ENCODE measurements around the gene CLPSL1.

CLPSL1 gene

DNA sequence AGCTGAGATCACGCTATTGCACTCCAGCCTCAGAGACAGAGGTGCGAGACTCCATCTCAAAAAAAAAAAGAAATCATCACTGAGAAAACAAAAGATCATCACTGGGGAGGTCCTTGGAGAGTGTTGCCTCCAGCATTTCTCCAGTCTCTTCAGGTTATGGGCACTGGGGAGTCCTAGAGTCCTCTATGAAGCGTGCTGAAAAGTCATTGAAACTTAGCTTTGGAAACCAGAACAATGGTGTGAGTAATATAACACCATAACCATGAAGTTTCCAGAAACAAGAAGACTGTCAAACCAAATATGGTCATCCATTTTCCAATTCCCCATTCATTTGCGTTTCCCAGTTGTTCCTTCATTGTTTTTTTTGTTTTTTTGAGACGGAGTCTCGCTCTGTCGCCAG, 30.3 kb upstream of the CLPSL1 start:
- peaks cover 6% of the 10 kb centered on the region for H3K9me3 Mint-ChIP-seq
- no peak overlapping the region for H3K4me3 Mint-ChIP-seq
- no peak for ATAC-seq
- H3K36me3 Mint-ChIP-seq: no peaks in the 10 kb centered on the region
- H3K27ac Mint-ChIP-seq: no peak overlapping the region
- no peaks in the 10 kb centered on the region for H3K4me1 Mint-ChIP-seq
- H3K27me3 Mint-ChIP-seq: peaks cover 13% of the 10 kb centered on the region

DNA sequence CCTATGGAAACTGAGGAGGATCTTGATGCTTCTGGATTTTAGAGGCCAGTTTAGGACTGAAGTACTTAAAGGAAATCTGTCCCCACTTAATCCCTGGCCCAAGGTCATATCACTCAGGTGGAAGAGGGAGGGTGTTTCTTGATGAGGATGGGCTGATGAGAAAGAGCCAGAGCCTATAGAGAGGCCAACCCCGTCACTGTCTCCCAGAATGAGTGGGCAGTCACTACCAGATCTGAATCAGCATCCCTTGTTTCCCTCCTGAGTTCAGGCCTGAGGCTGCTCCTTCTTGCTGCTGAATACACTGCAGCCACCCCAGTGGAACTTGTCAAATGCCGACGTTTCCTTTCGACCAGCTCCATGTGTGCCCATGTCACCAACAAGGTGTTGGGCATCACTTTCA, 29.2 kb upstream of the CLPSL1 start:
- Mint-ChIP-seq H3K36me3 (no peaks in the 10 kb centered on the region), H3K27ac (no peak overlapping the region)
- ATAC-seq: no peak

GRCh38 chr6:35752330-35752729, 28.5 kb upstream of the CLPSL1 start:
- peaks cover 16% of the 10 kb centered on the region for H3K27me3 Mint-ChIP-seq

More for the DNA sequence above, 29.2 kb upstream of the CLPSL1 start:
- Mint-ChIP-seq H3K9me3 (peaks cover 6% of the 10 kb centered on the region), H3K27me3 (peaks cover 13% of the 10 kb centered on the region), H3K4me3 (no peak overlapping the region), H3K4me1 (no peaks in the 10 kb centered on the region)

DNA sequence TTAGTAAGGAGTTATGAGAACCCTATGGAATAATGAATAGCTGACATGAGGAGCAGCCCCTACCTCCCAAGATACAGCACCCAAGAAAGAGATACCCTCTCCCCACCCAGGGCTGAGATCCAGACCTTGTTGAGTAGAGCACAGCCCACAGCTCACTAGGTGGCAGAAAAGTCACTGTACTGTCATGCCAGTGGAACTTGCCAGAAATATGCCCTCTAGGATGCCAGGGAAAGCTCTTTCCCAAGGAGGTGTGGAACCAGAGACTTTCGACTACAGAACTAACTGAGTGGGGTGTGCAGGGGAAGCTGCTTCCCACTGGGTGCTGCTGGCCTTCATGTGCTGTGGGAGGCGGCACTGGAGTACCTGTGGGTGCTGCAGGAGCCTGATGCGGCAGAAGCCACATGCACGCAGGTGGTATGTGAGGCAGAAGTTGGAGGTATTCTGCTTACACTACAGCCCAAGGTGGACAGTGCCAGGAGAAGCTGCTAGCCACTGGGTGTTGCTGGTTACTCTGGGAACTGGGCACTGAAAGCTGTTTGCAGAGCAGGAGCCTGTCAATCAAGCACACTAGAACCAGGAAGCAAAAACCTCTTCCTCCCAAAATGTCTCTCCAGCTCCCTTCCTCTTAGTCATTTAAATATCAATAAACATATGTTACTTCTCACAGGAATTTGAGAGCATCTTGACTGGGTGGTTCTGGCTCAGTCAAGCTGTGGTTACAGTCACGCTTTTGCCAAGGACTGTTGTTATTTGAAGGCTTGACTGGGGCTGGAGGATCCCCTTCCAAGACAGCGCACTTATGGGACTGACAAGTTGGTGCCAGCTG, 26.2 kb upstream of the CLPSL1 start:
- no peak for ATAC-seq
- no peak overlapping the region for H3K27ac Mint-ChIP-seq
- peaks cover 20% of the 10 kb centered on the region for H3K4me1 Mint-ChIP-seq
- peaks cover 35% of the 10 kb centered on the region for H3K27me3 Mint-ChIP-seq
- H3K36me3 Mint-ChIP-seq: no peaks in the 10 kb centered on the region
- H3K9me3 Mint-ChIP-seq: peaks cover 2% of the 10 kb centered on the region
- no peak overlapping the region for H3K4me3 Mint-ChIP-seq

More at GRCh38 chr6:35752330-35752729, 28.5 kb upstream of the CLPSL1 start:
- Mint-ChIP-seq H3K9me3 (peaks cover 5% of the 10 kb centered on the region), H3K36me3 (no peaks in the 10 kb centered on the region), H3K4me1 (peaks cover under 1% of the 10 kb centered on the region), H3K27ac (no peak overlapping the region), H3K4me3 (no peak overlapping the region)
- no peak for ATAC-seq

DNA sequence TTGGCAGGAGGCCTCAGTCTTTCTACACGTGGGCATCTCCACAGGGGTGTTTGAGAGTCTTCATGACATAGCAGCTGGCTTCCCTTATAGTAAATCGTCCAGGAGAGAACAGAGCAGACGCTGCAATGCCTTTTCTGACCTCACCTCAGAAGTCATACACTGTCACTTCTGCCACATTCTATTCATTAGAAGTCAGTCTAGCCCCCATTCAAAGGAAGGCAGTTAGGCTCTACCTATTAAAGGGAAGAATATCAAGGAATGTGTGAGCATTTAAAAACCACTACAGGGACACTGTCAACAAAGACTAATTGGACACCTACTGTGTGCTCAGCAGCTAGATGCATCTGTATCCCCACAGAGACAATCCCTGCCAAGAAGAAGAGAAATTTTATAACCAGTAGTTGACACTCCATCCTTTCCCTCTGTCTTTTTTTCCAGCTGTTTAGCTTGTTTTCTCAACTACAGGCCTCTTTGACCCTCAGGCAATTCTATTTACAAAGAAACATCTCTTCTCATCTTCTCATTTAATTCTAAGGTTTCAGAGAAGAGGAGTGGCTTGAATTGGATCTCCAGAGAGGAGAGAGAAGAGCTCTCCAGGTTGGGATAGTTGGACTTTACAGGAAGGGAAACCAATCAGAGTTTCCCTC, 25.4 kb upstream of the CLPSL1 start:
- Mint-ChIP-seq H3K4me3 (no peak overlapping the region), H3K27ac (no peak overlapping the region), H3K36me3 (peaks cover 6% of the 10 kb centered on the region), H3K9me3 (peaks cover 8% of the 10 kb centered on the region), H3K4me1 (peaks cover 27% of the 10 kb centered on the region), H3K27me3 (peaks cover 42% of the 10 kb centered on the region)
- ATAC-seq: no peak

- Mint-ChIP-seq H3K36me3 (peaks cover 9% of the 10 kb centered on the region), H3K9me3 (peaks cover 10% of the 10 kb centered on the region), H3K27me3 (peaks cover 51% of the 10 kb centered on the region), H3K27ac (no peak overlapping the region), H3K4me3 (no peak overlapping the region), H3K4me1 (peaks cover 30% of the 10 kb centered on the region)
- no peak for ATAC-seq
These were observed 23.2 kb upstream of the CLPSL1 start for GRCh38 chr6:35757456-35758123.

DNA sequence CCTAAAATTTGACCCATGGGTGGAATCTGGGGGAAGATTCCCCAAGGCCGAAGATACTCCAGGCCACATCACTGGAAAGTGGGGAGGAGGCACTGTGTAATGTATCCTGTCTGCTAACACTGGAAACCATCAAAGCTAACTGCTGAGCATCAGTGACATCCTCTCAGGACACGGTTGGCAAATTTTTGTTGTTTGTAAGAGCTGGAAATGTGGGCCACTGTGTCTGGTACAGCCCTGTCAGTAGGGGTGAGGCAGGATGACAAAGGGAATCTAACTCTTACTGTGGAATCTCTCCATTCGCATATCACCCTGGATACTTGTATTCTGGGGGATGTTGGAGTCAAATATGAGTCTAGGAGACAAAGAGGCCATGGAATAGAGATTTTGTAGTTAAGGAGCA, 21.4 kb upstream of the CLPSL1 start:
- Mint-ChIP-seq H3K27ac (no peak overlapping the region), H3K36me3 (peaks cover 9% of the 10 kb centered on the region), H3K4me1 (peaks cover 42% of the 10 kb centered on the region), H3K9me3 (peaks cover 10% of the 10 kb centered on the region), H3K4me3 (no peak overlapping the region), H3K27me3 (peaks cover 68% of the 10 kb centered on the region)
- ATAC-seq: no peak

DNA sequence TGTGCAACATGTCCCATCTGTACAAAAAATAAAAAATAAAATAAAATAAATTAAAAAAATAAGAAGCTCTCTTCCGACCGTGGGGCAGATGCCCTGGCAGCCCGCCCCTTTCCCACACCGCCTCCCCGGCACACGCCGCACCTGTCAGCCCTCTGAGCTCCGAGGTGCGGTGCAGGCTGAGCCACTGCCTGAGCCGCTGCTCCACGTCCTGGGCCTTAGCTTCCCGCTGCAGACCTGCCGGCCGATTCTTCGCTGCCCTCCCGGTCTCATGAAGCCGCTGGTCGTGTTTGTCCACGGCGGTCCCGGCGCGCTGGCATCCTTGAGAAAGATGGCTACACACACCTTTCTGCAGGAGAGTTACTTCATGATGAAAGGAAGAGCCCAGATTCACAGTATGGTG, 15.1 kb upstream of the CLPSL1 start:
- no peak for ATAC-seq
- no peak overlapping the region for H3K27ac Mint-ChIP-seq
- no peaks in the 10 kb centered on the region for H3K9me3 Mint-ChIP-seq
- H3K27me3 Mint-ChIP-seq: peaks cover 41% of the 10 kb centered on the region
- H3K4me1 Mint-ChIP-seq: peaks cover 25% of the 10 kb centered on the region
- no peak overlapping the region for H3K4me3 Mint-ChIP-seq
- H3K36me3 Mint-ChIP-seq: peaks cover under 1% of the 10 kb centered on the region

DNA sequence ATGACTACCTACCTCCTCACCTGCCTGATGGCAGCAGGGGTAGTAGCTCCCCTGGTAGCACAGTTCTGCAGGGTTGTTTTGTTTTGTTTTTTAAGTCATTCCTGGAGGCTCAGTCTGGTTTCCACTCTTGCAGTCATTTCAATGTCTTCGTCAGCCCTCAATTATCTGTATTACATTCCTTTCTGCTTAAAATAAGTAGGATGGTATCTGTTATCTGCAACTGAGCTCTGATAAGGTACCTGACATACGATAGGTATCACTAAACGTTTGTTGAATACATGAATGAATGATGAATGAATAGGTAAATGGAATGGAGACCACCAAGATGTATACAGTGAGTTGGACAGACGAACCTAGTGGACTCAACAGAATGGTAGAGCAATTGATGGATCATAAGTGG, 11.6 kb upstream of the CLPSL1 start:
- no peak for ATAC-seq
- Mint-ChIP-seq H3K4me3 (no peak overlapping the region), H3K4me1 (peaks cover 29% of the 10 kb centered on the region), H3K9me3 (no peaks in the 10 kb centered on the region), H3K27me3 (peaks cover 7% of the 10 kb centered on the region), H3K36me3 (no peaks in the 10 kb centered on the region), H3K27ac (no peak overlapping the region)

DNA sequence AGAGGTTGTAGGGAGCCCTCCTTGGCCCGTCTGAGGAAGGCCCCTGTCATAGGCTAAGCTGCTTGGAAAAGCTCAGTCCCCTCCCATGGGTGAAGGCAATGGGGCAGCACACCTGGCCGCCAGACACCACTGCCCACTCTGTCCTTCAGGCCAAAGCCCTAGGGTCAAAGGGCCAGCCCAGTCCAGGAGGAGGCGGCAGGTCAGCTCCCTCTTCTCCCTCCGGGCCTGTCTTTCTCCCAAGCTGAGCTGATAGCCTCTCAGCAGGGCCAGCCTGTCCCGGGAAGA, 9.5 kb upstream of the CLPSL1 start:
- H3K9me3 Mint-ChIP-seq: no peaks in the 10 kb centered on the region
- H3K27ac Mint-ChIP-seq: peak overlapping the region; percentile 80
- ATAC-seq: no peak
- H3K4me1 Mint-ChIP-seq: peaks cover 30% of the 10 kb centered on the region
- H3K27me3 Mint-ChIP-seq: no peaks in the 10 kb centered on the region
- H3K36me3 Mint-ChIP-seq: no peaks in the 10 kb centered on the region
- no peak overlapping the region for H3K4me3 Mint-ChIP-seq

DNA sequence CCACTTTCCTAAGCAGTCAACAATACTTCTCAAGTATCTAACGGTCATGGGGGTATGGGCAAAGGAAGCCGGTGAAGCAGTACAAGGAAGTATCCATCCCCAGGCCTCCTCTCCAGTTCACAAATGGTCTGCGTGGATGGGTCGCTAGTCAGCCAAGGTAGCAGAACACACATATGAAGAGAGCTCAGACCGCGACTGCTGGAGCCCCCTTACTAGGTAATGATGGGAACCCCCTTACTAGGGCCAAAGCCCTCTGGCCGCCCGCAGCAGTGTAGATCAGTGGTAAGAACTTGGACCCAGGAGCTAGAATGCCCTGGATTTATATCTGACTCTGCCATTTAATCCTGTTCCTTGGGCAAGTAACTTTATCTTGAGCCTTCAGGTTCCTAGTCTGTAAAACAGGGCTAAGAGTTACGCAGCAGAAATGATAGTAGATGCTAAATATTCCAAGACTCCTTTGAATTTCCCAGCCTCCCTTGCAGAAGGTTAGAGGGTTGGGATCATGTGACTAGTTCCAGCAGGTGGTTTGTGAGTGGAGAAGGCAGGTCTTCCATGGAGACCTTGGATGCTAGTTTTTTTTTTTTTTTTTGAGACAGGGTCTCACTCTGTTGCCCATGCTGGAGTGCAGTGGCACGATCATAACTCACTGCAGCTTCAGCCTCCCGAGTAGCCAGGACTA, 6.6 kb upstream of the CLPSL1 start:
- no peaks in the 10 kb centered on the region for H3K36me3 Mint-ChIP-seq
- no peak overlapping the region for H3K4me3 Mint-ChIP-seq
- no peaks in the 10 kb centered on the region for H3K9me3 Mint-ChIP-seq
- H3K27ac Mint-ChIP-seq: no peak overlapping the region
- peaks cover 36% of the 10 kb centered on the region for H3K4me1 Mint-ChIP-seq
- peaks cover 9% of the 10 kb centered on the region for H3K27me3 Mint-ChIP-seq
- no peak for ATAC-seq

DNA sequence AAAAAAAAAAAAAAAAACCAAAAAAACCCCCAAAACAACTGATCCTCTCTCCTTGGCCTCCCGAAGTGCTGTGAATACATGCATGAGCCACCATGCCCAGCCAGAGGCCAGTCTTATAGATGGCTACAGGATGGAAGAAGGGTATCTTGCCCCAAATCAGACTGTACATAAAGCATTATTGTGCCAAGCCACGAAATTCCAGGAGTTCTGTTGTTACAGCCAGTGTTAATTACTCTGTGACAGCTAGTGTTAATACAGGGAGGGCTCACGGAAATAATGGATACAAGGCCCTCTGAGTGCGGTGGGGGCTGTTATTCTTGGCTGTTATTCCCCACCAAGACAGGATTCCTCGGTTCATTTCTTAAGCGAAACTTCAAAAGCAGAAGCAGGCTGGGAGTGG, 5.8 kb upstream of the CLPSL1 start:
- Mint-ChIP-seq H3K36me3 (no peaks in the 10 kb centered on the region), H3K4me1 (peaks cover 33% of the 10 kb centered on the region), H3K27me3 (peaks cover 9% of the 10 kb centered on the region), H3K4me3 (no peak overlapping the region), H3K27ac (no peak overlapping the region), H3K9me3 (no peaks in the 10 kb centered on the region)
- no peak for ATAC-seq

DNA sequence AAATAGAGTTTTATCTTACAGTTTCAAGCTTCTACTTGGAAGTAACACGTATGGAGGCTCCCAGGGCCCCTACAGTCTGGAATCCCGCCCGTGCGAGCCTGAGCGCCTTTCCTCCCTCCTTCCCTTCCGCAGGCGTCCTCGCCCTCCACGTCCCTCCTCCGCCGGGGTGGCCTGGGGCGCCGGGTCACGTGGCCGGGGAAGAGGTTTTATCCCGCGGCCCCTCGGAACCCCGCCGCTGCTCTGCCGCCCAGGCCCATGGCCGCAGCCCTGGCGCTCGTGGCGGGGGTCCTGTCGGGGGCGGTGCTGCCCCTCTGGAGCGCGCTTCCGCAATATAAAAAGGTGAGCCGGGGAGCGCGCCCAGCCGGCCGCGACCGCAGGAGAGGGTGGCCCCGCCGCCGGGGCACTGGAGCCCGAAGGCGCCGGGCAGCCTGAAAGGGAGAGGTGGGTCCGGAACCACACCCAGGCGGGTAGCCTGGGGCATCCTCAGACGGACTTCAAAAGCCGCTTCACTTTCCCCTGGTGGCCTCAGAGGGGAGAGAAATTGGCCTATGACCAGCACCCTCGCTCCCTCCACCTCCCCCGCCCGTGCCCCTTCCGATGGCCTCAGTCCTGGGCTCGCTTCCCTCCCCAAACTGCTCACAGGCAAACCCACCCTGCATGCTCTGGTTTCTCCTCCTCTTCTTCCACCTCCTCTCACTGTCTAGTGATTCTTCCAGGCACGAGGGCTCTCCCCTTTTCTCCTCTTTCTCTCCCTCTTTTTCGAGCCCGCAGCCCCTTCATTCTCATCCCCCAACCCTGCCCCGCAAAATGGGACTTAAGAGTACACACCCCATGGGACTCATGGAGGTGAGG, 4.2 kb upstream of the CLPSL1 start, which contains the start of gene CLPSL2:
TSS of gene CLPSL2 (plus strand) at position 235 of the 852 bp plus-strand sequence. CDS start at position 256, 21 bp downstream.
- H3K4me3 Mint-ChIP-seq: peak within 1 kb of the TSS; percentile 78
- H3K4me1 Mint-ChIP-seq: peaks cover 18% of the 10 kb centered on the region
- H3K27ac Mint-ChIP-seq: no peak within 1 kb of the TSS
- H3K27me3 Mint-ChIP-seq: peaks cover 19% of the 10 kb centered on the region
- H3K9me3 Mint-ChIP-seq: no peaks in the 10 kb centered on the region
- ATAC-seq: peak; percentile 71
- H3K36me3 Mint-ChIP-seq: no peaks in the 10 kb centered on the region

DNA sequence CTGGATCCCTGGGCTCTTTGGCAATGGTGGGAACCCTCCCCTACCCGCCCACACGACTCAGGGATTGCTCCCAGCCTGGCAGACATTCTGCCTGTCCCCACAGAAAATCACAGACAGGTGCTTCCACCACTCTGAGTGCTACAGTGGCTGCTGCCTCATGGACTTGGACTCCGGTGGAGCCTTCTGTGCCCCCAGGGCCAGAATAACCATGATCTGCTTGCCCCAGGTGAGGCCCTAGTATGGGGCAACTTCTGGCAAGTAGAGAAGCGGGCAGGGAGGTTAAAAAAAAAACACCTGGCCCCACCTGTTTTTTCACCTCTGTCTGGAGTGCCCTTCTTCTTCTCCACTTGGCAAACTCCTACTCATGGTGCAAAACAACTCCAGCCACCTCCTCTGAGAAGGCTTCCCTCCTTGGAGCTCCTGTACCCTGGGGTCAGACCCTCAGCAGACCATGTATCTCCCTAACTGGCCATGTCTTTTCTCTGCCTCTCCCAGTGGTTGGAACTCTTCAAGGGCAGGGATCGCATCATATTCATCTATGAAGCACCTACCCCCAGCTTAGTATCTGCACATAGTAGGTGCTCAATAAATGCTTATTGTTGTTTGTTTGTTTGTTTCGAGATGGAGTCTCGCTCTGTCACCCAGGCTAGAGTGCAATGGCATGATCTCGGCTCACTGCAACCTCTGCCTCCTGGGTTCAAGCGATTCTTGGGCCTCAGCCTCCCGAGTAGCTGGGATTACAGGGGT, 3.3 kb upstream of the CLPSL1 start:
- H3K9me3 Mint-ChIP-seq: no peaks in the 10 kb centered on the region
- peak overlapping the region; percentile 64 for H3K4me3 Mint-ChIP-seq
- H3K27ac Mint-ChIP-seq: no peak overlapping the region
- ATAC-seq: no peak
- peaks cover 28% of the 10 kb centered on the region for H3K27me3 Mint-ChIP-seq
- peaks cover 12% of the 10 kb centered on the region for H3K4me1 Mint-ChIP-seq
- H3K36me3 Mint-ChIP-seq: no peaks in the 10 kb centered on the region

All from stimulated activated memory B cell treated with anti-CD40 and anti-IgM and Interleukin-4, amounts not matched to agents 10 μg/mL and 1 μg/mL and 100 μg/mL, for 72 hours (primary cell).